ENCODE measurements around the gene ZDHHC9. TPM values are rescaled to one million over a fixed set of nuclear protein-coding genes. Genes with fewer than 3 reads are reported as not detected.
A peak's percentile ranks its signal among the peaks of the same experiment; 100 is the strongest.

The ZDHHC9 gene
- total RNA-seq, 1 experiment from 2014 or later, result 17.4 TPM

GRCh38 chrX:129823115-129823514 lies 20.6 kb downstream of the ZDHHC9 start:
- peak; percentile 18 for DNase-seq (ENCODE audit: low read depth)

GRCh38 chrX:129818123-129818522 lies 25.6 kb downstream of the ZDHHC9 start:
- peak; percentile 1 for DNase-seq (ENCODE audit: low read depth)

- DNase-seq (ENCODE audit: low read depth), result no peak
Observed at GRCh38 chrX:129813662-129814368, 29.9 kb downstream of the ZDHHC9 start.

- DNase-seq (ENCODE audit: low read depth), result peak; percentile 32
Observed at GRCh38 chrX:129808829-129809796, 34.6 kb downstream of the ZDHHC9 start.

DNA sequence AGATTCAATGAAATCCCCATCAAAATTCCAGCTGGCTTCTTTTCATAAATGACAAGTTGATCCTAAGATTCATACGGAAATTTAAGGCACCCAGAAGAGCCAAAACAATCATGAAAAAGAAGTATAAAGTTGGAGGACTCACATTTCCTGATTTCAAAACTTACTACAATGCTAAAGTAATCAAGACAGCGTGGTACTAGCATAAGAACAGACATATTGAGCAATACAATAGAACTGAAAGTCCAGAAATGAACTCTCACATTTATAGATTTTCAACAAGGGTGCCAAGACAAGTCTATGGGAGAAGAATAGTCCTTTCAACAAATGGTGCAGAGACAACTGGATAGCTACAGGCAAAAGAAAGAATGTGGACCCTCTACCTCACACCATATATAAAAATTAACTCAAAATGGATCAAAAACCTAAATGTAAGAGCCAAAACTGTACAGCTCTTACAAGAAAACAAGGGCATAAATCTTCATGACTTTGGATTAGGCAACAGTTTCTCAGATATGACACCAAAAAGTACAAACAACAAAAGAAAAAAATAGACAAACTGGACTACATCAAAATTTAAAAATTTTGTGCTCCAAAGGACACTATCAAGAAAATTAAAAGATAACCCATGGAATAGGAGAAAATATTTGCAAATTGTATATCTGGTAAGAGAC lies 35.4 kb downstream of the ZDHHC9 start:
- DNase-seq (ENCODE audit: low read depth), result no peak

- DNase-seq (ENCODE audit: low read depth), result no peak
Observed at GRCh38 chrX:129804806-129805205, 38.9 kb downstream of the ZDHHC9 start.

DNA sequence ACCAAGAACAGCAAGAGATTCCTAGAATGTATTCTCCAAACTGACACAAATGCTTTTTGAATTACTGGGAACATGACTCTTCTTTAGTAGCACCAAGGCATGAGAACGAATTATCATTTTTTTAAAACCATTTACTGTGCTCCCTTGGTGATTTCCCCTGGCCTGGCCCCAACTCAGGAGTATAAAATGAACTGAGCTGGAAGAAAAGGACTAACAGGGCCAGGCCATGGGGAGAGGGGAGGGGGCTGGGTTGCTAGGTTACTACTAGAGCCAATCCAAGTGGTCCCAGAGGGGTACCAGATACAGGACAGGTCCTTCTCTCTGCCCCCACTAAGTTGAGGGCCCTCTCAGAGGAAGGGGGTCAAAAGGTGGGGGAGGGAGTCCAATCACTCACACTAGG lies 40.8 kb downstream of the ZDHHC9 start:
- no peak for DNase-seq (ENCODE audit: low read depth)

- no peak for DNase-seq (ENCODE audit: low read depth)
Observed at GRCh38 chrX:129800186-129800585, 43.5 kb downstream of the ZDHHC9 start.

DNA sequence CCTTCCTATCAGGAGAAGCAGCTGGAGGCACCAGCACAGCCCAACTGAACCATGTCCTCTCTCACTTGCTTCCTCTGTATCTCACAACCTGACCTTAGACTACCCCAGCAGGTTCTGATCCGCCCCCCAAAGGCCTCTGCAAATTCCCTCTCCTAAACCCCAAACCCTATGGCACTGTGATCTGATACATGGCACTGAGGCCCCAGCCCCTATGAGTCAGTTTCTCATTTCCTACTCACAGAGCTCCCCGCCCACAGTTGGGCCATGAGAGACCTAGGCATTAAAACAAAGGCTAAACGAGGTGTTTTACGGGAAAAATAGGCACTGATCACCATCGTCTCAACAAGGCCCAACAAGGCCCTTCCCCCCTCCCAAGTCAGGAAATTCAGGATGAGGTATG lies 44.8 kb downstream of the ZDHHC9 start:
- DNase-seq (ENCODE audit: low read depth), result no peak

DNA sequence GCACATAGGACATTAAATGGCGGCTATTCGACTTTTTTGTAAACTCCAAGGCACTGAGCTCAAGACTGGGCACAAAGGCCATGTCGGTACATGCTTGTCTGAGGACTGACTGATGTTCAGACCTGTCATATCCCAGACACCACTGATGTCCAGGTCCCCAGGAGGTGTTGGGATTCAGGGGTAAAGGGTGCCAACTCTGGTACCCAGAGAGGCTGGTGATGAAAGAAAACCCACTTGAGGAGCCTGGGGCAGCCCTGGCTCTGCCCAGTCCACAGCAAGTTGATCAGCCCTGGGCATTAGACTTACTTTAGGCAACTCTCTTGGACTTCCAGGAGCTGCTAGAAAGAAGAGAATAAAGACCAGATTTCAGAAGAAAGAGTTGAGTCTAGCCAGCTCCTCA lies 45.2 kb downstream of the ZDHHC9 start:
- DNase-seq (ENCODE audit: low read depth), result no peak

DNA sequence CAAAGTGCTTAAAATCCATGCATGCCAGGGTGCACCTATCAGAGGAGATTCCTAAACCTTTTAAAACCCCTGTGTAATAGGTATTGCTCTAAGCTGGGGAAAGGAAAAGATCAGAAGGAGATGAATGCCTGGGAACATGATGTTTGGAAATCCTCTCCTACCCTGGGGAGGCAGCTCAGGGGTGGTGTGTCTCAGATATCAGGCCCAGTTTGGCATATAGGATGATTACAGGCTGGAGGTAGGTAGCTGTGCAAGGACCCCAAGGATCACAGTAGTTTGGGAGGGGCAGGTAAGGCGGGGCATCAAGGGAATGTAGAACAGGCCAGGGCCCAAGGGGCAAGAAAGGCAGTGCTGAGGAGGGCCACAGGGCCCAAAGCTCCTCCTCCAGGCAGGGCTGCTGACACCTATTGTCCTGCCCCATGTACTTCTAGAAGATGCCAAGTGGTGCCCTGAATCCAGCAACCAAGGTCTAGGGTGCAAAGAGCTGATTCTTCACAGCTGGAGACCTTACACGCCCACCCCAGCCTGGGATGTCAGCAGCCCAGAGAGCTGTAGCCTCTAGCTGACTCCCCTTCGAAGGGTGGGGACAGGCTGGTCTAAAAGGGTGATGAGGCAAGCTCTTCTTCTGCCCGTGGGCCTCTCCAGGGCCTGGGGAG lies 46.3 kb downstream of the ZDHHC9 start:
- no peak for DNase-seq (ENCODE audit: low read depth)

DNA sequence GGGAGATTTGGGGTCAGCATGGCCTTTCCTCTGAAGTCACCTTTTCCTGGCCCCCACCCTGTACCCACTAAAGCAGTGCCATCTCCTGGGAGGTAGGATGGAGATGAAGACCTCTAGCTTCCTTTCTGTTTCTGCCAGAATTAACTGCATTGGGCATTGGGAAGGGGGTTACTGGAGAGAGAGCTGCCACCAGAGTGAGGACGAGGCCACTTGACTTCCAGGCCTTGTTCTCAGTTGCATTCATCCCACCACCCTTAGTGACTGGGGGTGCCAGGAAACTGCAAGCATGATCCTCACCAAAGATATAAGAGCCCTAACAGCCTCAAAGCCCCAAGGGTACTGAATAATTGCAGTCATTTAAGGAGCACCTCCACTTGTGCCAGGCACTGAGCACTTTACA lies 48.1 kb downstream of the ZDHHC9 start:
- no peak for DNase-seq (ENCODE audit: low read depth)

DNA sequence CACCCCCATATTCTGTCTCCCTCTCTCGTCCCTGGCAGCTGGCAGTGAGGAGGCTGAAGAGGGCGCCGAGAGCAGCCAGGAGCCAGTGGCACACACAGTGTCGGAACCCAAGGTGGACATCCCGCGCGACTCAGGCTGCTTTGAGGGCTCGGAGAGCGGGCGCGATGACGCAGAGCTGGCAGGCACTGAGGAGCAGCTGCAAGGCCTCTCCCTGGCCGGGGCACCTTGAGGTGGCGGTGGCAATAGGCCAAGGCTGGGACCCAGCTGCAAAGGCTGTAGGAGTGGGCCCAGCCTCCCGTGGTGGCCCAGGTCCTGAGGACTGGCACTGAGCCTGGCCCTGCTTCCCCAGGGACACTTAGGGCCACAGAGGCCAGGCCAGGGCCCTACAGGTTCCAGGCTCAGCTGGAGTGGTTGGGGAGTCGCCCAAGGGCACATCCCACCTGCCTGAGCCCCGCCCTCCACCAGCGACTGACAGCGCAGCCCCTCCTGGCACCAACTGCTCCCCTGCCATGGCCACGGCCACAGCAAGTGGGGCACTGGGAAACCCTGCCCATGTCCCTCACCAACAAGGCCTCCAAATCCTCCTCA lies 50.0 kb downstream of the ZDHHC9 start:
- no peak for DNase-seq (ENCODE audit: low read depth)

DNA sequence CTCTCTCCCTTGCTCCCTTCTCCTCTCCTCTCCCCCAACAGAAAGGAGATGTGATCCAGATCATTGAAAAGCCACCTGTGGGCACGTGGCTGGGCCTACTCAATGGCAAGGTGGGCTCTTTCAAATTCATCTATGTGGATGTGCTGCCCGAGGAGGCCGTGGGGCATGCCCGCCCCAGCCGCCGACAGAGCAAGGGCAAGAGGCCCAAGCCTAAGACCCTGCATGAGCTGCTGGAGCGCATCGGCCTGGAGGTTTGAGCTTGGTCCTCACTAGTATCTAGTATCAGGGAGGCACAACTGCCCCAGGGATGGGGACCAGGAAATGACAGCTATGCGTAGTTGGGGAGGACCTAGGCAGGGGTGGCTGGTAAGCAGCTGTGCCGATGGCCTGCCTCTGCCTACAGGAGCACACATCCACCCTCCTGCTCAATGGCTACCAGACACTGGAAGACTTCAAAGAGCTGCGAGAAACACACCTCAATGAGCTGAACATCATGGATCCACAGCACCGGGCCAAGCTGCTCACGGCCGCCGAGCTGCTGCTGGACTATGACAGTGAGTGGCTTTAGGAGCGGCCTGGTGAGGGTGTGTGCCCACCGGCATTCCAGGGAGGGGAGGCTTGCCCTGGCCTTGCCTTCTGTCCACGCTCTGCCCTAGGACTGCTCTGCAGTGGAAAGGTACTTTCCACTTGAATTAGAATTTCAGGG lies 50.9 kb downstream of the ZDHHC9 start:
- DNase-seq (ENCODE audit: low read depth), result no peak

GRCh38 chrX:129791961-129792570 lies 51.6 kb downstream of the ZDHHC9 start:
- DNase-seq (ENCODE audit: low read depth), result no peak

DNA sequence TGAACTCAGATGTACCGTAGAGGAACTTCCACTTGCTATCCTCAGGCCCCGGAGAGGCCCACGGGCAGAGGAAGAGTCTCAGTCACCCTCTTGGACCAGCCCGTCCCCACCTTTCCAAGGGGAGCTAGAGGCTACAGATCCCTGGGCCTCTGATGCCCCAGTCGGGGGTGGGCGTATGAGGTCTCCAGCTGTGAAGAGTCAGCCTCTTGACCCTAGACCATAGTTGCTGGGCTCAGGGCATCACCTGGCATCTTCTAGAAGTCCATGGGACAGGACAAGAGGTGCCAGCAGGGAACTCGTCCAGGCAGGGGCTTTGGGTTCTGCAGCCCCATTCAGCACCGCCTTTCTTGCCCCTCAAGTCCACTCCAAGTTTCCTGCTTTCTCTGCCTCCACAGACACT lies 52.4 kb downstream of the ZDHHC9 start:
- no peak for DNase-seq (ENCODE audit: low read depth)

DNA sequence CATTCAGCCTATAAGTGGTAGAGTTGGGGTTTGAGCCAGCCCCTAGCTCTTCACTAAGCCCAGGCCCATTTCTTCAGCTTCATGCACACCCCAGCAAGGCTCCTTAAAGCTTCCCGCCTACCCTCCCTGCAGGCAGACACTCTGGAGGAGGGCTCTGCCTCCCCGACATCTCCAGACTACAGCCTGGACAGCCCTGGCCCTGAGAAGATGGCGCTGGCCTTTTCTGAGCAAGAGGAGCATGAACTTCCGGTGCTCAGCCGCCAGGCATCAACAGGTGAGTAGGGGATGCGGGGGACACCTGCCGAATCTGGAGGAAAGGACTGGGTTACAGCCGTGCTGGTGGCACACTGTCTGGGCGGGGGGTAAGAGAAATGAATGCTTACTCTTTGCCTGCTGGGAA lies 52.9 kb downstream of the ZDHHC9 start:
- no peak for DNase-seq (ENCODE audit: low read depth)

GRCh38 chrX:129790146-129790545 lies 53.5 kb downstream of the ZDHHC9 start:
- no peak for DNase-seq (ENCODE audit: low read depth)

DNA sequence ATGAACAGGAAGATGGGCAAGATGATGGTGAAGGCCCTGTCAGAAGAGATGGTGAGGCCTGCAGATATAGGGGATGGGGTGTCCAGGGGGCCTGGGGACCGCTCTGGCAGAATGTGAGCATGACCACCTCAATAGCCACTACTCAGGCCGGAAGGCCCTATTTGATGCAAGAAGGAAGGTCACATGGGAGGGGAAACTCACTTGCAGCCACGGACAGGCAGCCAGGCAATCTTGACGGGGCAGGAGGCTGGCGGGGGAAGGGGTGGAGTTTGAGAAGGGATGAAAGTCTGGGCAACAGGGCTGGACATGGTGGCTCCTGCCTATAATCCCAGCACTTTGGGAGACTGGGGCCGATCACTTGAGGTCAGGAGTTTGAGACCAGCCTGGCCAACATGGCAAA lies 55.2 kb downstream of the ZDHHC9 start:
- no peak for DNase-seq (ENCODE audit: low read depth)

DNA sequence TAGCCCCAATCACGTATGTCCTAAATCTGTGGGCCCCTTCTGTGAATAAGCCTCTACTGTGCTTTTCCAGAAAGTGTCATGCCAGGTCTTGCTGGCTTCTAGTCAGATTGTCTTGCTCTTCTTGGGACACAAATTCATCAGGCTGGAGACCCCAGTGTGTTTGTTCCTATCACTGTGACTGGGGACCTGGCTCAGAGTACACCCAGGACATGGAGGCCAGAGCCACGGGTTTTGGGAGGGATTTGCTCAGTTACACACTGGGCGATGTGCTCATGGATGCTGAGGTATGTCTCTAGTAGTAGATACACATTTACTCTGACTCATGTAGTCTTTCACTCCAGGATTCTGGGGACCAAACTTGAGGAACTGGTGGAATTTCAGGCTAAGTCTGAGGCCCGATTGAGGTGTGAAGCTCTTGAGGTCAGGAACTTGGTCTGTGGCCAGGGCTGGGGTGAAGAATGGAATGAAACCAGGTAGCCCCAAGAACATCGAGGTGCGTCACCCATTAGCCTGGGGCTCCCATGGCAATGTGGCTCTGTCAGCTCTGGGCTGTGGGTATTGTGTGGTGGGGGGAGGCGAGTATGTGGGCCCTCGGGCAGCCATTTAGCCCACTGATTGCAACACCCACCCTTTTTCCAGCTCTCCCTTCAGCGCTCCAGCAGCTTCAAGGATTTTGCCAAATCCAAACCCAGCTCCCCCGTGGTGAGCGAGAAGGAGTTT lies 56.2 kb downstream of the ZDHHC9 start:
- DNase-seq (ENCODE audit: low read depth), result no peak

Measured in RPMI7951 (cell line).